GF-D8 (cell line): ENCODE data around the gene RPS6KA2.

ENCODE experiments used
- DNase-seq: peaks from one replicate; lab custom pipeline; 2025; lab: John Stamatoyannopoulos, UW

Gene RPS6KA2

DNA sequence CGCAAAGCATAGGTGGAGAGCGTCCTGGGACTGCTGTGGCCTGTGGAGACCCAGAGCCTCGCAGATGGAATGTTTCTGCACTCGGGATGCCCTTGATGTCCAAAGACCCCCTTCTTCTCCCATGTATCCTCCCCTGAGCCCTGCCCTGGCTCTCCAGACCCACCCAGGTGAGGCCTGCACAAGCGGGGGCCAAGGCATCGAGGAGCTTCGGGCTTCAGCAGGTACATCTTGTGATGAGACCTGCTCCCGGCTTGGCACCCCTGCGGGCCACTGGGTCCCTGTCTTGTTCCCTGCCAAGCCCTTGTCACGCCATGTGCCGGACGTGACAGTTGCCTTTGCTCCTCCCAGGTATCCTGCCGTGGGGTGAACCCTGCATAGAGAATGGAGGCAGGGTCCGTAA lies 125.8 kb downstream of the RPS6KA2 start:
- DNase-seq, result no peak

GRCh38 chr6:166500246-166500645 lies 126.8 kb downstream of the RPS6KA2 start:
- no peak for DNase-seq

DNA sequence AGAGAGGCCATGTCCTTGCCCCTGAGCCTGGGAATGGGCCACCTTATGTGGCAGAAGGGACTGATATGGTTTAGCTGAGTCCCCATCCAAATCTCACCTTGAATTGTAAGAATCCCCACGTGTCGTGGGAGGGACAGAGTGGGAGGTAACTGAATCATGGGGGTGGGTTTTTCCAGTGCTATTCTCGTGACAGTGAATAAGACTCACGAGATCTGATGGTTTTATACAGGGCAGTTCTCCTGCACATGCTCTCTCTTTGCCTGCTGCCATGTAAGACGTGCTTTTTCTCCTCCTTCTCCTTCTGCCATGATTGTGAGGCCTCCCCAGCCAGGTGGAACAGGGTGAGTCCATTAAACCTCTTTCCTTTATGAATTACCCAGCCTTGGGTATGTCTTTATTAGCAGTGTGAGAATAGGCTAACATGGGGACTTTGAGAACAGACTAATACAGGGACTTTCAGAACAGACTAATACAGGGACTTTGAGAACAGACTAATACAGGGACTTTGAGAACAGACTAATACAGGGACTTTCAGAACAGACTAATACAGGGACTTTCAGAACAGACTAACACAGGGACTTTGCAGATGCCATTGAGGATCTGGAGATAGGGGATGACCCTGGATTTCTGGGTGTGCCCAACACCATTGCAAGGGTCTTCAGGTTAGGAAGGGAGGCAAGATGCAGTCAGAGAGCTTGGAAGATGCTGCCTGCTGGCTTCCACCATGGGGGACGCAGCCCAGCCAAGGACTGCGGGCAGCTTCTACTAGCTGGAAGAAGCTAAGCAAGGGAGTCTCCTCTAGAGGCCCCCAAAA lies 127.5 kb downstream of the RPS6KA2 start:
- no peak for DNase-seq

DNA sequence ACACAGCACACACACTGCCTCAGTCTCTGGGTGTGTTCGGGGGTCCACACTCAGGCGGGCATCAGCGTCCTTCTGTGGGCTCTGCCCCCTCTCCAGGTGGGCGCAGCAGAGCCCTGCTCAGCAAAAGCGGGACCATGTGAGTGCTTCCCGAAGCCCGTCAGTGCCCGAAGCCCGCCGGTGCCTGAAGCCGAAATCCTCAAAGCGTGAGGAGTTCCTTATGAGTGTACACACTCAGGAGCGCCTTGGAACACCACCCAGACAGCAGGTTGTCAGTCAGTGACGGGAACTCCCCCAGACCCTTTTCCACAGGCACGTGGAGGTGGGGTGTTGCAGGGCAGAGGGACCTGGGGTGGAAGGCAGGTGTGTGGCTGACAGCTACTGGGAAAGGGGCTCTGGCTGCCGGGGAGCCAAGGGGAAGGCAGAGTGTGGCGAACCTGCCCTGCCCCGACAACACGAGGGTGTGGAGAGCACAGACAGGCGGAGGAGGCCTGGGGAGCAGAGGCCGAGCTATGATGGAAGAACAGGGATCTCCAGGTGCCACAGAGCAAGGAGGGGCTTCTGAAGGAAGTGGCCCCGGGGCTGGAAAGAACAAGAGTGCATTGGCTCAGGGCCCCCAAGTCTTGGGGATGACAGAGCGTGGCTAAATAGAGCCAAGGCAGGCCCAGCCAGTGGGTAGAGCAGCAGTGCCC lies 128.2 kb downstream of the RPS6KA2 start:
- no peak for DNase-seq

- no peak for DNase-seq
Measured at GRCh38 chr6:166498228-166498627, 128.8 kb downstream of the RPS6KA2 start.

DNA sequence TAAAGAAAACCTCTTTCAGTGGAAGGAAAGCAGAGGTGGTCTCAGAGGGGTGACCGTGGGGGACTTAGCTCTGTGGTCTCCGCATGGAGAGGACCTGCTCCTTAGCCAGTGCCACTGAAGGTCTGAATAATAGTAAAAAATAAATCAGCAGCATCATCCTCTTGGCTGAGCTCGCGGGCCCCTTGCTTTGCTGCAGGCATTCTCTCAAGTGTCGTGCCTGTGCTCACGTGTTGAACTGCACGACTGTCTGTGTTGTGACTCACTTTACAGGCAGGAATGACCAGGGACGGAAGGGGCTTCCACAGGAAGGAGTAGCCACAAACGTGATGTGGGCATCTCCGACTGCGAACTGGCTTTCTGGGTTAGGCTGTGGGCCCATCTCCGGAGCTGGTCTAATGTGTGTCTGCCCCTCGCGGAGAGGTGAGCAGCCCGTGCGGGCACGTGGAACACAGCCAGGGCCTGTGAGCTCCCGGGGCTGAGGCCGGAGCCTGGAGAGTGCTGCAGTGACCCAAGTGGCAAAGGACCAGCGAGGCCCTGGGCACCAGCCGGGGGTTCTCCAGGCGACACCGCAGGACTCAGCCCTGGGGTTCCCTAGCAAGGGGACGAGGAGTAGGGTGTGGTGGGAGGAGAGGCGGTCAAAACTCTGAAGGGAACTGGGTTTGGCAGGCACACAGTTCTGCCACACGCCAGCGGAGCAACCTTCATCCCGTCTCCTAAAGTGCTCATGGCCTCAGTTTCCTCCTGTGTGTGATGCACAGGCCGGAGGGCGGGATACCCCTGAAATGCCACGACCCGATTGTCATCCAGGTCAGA lies 129.8 kb downstream of the RPS6KA2 start:
- no peak for DNase-seq

DNA sequence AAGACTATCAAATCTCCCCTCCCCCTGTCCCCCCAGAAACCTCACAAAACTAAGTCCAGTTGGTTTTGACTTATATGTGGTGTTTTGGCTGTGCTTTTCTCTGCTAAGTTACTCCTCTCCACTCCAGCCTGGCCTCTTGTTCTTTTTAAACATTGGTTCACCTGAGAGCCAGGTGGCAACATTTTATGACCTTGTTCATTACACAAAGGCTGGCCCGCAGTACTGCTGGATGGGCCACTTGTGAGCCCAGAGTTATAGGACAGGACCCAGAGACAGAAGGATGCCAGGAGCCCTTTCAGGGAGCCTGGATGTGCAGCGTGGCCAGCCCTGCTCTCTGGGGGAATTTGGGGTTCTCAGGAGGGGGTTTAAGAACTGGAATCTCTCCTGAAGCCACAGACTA lies 130.6 kb downstream of the RPS6KA2 start:
- no peak for DNase-seq

GRCh38 chr6:166495487-166496314 lies 131.3 kb downstream of the RPS6KA2 start:
- DNase-seq, result no peak

DNA sequence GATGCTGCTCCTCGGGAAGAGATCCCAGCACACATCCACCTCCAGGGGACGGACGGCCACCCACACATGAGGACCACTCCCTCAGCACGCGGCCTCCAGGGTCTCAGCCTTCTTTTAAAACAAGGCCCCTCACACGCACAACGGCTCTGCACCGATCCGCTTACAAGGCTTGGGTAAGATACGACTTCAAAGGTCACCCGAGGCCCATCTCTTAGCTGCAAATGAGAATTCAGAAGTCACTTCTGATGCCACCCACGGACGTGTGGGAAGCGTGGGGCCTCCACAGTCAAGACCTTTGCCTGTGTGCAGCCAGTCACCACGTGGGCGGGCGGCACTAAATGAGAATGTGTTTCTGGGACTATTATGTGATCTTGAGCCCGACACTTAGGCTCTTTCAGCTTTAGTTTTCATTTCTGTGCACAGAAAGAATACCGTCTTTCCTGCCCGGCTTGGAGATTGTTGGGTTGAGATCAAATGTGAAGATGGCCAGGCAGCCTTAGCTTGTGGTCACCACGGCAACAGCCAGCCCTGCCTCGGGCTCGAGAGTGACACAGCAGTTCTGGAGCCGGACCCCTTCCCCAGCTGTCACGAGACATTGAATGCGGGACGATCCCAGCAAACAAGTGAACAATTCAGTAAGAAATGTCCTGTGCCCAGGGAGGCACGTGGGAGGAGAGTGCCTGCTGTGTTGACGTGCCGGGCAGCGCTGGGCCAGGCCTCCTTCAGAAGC lies 132.1 kb downstream of the RPS6KA2 start:
- no peak for DNase-seq

DNA sequence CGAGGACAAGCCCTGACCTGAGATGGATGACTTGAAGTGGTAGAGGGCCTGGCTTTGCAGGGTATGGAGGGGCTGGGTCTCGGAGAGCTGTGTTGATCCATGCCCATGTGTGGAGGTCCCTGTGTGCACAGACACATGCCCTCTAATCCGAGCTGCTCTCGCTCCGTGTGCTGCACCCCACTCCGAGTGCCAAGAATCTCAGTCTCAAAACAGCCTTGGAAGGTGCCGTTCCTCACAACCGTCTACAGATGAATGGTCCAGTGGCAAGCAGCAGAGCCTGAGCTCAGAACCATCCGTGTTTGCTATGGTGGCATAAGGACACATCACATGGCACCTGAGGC lies 133.0 kb downstream of the RPS6KA2 start:
- DNase-seq, result no peak

- no peak for DNase-seq
Measured at GRCh38 chr6:166493427-166494100, 133.5 kb downstream of the RPS6KA2 start.

- DNase-seq, result no peak
Measured at GRCh38 chr6:166492092-166492741, 134.8 kb downstream of the RPS6KA2 start.

DNA sequence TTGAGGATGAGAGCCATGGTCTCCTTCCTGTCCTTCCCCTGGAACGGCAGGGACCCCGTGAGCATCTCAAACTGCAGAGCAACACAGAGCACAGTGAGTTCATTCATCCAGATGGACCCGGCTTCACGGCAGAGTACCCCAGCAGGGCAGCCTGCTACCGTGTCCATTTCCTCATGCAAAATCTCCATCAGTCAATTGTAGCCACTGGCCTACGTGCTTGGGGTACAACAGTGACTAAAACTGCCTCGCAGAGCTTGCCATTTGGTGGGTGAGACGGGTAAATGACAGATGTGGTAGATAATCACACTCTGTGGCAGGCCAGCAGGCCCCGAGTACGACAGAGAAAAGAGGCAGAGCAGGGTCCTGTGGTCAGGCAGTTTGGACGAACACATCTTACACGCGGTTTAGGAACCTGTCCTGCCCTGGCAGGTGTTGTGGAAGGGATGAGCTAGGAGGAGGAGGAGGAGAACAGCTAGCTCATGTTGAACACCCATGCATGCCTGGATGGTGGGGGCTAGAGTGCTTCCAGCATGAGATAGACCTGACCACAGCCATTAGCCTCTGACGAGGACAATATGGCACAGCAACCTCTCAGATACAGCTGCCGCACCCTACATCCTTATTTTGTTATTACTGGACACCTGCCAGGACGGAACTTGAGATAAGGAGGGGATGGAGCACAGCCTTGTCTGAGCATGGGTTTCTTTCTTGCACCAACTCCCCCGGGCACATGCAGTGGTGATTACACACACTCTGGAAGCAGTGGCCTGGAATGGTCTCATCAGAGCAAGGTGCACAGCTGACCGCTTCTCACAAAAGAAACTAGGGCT lies 136.2 kb downstream of the RPS6KA2 start:
- DNase-seq, result peak; percentile 46

GRCh38 chr6:166489301-166490155 lies 137.5 kb downstream of the RPS6KA2 start:
- DNase-seq, result no peak

GRCh38 chr6:166488701-166489100 lies 138.3 kb downstream of the RPS6KA2 start:
- no peak for DNase-seq

GRCh38 chr6:166488076-166488685 lies 138.9 kb downstream of the RPS6KA2 start:
- peak; percentile 86 for DNase-seq

DNA sequence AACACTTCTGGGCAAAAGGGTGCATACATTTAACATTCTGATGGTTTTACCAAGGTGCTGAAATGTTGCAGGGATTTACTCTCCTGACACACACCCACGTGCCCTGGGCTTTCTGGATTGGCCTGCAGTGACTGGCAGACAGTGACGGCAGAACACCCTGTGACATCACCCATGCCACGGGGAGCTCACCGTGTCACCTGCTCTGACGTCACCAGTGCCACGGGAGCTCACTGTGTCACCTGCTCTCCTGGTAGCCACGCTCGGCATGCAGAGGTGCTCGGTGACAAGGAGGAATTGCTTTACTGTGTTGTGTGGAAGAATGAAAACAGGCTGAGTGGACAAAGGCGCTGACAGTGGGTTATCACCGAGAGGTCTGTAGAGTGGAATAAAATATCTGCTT lies 139.9 kb downstream of the RPS6KA2 start:
- DNase-seq, result no peak

GRCh38 chr6:166486536-166486880 lies 140.5 kb downstream of the RPS6KA2 start:
- no peak for DNase-seq
